Choroid plexus epithelial cell (primary cell): Measurements from ENCODE around the gene STRIP2.
A peak's percentile ranks its signal among the peaks of the same experiment; 100 is the strongest.

Source experiments
- DNase-seq: peaks from one replicate; pipeline ENCODE4 v3.0.0-alpha.2; 2010; ENCODE audit warnings: low read depth
- H3K4me3 ChIP-seq: 2 replicates; pipeline ENCODE4 v1.5.1; 2011; ENCODE audit warnings: low read depth, mild to moderate bottlenecking, control low read depth, low read length, moderate library complexity
- TF ChIP-seq, protein P1 (sequence below): conservative IDR thresholded peaks from 2 replicates; pipeline ENCODE4 v1.5.1; 2011; ENCODE audit warnings: low read depth, mild to moderate bottlenecking, control low read depth, inconsistent platforms, low read length, moderate library complexity

The STRIP2 gene

GRCh38 chr7:129389829-129390228, 44.4 kb upstream of the STRIP2 start:
- TF ChIP-seq, protein P1, sequence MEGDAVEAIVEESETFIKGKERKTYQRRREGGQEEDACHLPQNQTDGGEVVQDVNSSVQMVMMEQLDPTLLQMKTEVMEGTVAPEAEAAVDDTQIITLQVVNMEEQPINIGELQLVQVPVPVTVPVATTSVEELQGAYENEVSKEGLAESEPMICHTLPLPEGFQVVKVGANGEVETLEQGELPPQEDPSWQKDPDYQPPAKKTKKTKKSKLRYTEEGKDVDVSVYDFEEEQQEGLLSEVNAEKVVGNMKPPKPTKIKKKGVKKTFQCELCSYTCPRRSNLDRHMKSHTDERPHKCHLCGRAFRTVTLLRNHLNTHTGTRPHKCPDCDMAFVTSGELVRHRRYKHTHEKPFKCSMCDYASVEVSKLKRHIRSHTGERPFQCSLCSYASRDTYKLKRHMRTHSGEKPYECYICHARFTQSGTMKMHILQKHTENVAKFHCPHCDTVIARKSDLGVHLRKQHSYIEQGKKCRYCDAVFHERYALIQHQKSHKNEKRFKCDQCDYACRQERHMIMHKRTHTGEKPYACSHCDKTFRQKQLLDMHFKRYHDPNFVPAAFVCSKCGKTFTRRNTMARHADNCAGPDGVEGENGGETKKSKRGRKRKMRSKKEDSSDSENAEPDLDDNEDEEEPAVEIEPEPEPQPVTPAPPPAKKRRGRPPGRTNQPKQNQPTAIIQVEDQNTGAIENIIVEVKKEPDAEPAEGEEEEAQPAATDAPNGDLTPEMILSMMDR = peak; percentile 10
- no peak overlapping the region for H3K4me3 ChIP-seq
- no peak for DNase-seq

DNA sequence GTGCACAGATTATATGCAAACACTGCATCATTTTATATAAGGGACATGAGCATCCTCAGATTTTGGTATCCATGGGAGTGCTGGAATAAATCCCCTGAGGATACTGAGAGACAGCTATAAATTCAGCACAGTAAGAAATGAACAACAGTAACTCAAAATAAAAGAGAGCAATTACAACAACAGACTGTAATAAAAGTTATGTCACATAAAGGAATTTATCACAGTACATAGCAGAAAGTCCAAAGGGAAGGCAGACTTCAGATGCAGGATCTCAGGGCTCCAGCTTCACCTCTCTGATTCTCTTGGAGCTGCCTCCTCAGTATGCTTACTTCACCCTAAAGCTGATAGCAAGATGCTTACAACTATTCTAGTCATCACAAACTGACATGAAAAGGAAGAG, 43.9 kb upstream of the STRIP2 start:
- no peak for DNase-seq
- TF ChIP-seq, protein P1 = no peak
- H3K4me3 ChIP-seq = no peak overlapping the region

DNA sequence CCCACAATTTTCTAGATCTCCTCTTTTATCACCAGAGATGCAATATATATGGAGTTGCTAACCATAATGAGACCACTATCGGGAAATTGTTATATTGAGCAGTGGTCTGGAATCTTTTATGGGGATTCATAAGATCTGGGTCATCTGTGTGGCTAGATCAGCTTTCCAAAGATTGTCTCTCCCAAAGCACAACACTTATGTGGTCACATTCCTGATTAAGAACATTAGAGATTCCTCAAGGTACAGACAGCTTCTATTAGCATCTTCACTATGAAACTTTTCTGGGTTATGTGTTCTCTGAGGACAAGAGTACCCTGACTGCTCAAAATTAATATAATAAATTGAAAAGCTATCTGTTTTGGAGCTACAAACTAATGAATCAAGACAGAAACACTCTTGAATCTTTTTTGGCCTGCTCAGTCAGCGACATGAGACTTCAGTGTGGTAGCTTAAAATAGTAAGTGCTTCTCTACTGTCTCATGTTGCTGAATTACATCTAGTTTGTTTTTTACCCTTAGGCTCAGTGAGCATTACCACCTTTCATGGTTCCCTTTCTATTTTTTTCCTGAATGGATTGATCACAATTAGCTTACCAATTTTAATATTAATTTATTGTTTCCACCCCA, 42.6 kb upstream of the STRIP2 start:
- DNase-seq = no peak
- TF ChIP-seq, protein P1 = no peak

GRCh38 chr7:129393255-129393654, 41.0 kb upstream of the STRIP2 start:
- DNase-seq = no peak
- TF ChIP-seq, protein P1 = no peak
- H3K4me3 ChIP-seq = no peak overlapping the region

More for the DNA sequence above, 42.6 kb upstream of the STRIP2 start:
- H3K4me3 ChIP-seq = no peak overlapping the region

- TF ChIP-seq, protein P1 = no peak
- DNase-seq = no peak
- no peak overlapping the region for H3K4me3 ChIP-seq
These were observed 40.1 kb upstream of the STRIP2 start for GRCh38 chr7:129394101-129394500.

- H3K4me3 ChIP-seq = no peak overlapping the region
- DNase-seq = peak; percentile 27
- TF ChIP-seq, protein P1 = no peak
These were observed 39.0 kb upstream of the STRIP2 start for GRCh38 chr7:129394982-129395914.
